ENCODE results near the gene EDN2. TPM values are rescaled to one million over a fixed set of nuclear protein-coding genes. Genes with fewer than 3 reads are reported as not detected.

The EDN2 gene
- total and polyA plus RNA-seq, 4 donors, result 0.10 to 0.13 TPM; not detected in 2

GRCh38 chr1:41510531-41511238, 26.2 kb upstream of the EDN2 start:
- H3K36me3 ChIP-seq (ENCODE audit: control insufficient read depth in 4 of 4, insufficient read depth in 3 of 4, low read depth in 1 of 4, low read length in 3 of 4), result no peaks in the 10 kb centered on the region
- no peak overlapping the region for H3K4me3 ChIP-seq (ENCODE audit: low read depth in 1 of 3, low read length in 3 of 3)
- 97% methylated on average over 41 of the region's 41 CpGs for WGBS
- peaks cover 0 to under 1% (median under 1%) of the 10 kb centered on the region in 4 donors for H3K4me1 ChIP-seq (ENCODE audit: control insufficient read depth in 4 of 4, insufficient read depth in 4 of 4, low read length in 3 of 4)
- no peaks in the 10 kb centered on the region for H3K27me3 ChIP-seq (ENCODE audit: control insufficient read depth in 4 of 4, insufficient read depth in 4 of 4, low read length in 3 of 4)
- H3K9me3 ChIP-seq (ENCODE audit: control insufficient read depth in 4 of 4, low read length in 3 of 4), result no peaks in the 10 kb centered on the region
- no peak overlapping the region for H3K9ac ChIP-seq (ENCODE audit: low read depth in 1 of 2, low read length in 2 of 2)
- no peak for DNase-seq (ENCODE audit: low spot score)
- TF ChIP-seq RXRA (IDR thresholded peaks at IDR 0.05), result no peak
- no peak for TF ChIP-seq ZBTB33 (IDR thresholded peaks at IDR 0.05)
- TF ChIP-seq TAF1 (conservative IDR thresholded peaks at IDR 0.05), result no peak
- no peak for TF ChIP-seq GABPA (IDR thresholded peaks at IDR 0.05 in 1 of 2, conservative IDR thresholded peaks at IDR 0.05 in 1 of 2)
- TF ChIP-seq RAD21 (IDR thresholded peaks at IDR 0.05), result no peak
- TF ChIP-seq, protein P1, sequence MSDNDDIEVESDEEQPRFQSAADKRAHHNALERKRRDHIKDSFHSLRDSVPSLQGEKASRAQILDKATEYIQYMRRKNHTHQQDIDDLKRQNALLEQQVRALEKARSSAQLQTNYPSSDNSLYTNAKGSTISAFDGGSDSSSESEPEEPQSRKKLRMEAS (IDR thresholded peaks at IDR 0.05), result no peak
- TF ChIP-seq NR2F2 (IDR thresholded peaks at IDR 0.05), result no peak
- no peak for TF ChIP-seq YY1 (IDR thresholded peaks at IDR 0.05)
- TF ChIP-seq FOXA2 (IDR thresholded peaks at IDR 0.05), result no peak
- no peak for TF ChIP-seq HNF4G (IDR thresholded peaks at IDR 0.05)
- TF ChIP-seq EGR1 (IDR thresholded peaks at IDR 0.05; ENCODE audit: low read depth in 2 of 2), result no peak
- TF ChIP-seq ATF3 (IDR thresholded peaks at IDR 0.05), result no peak
- no peak for TF ChIP-seq REST (IDR thresholded peaks at IDR 0.05)
- TF ChIP-seq JUND (IDR thresholded peaks at IDR 0.05), result no peak
- no peak for TF ChIP-seq HNF4A (conservative IDR thresholded peaks at IDR 0.05)
- no peak for TF ChIP-seq CTCF (IDR thresholded peaks at IDR 0.05; ENCODE audit: low read depth, low read length, missing input control)
- no peak overlapping the region for H3K27ac ChIP-seq (ENCODE audit: low read depth in 1 of 2, low read length in 2 of 2)

Measured in liver (tissue), 9 donors.